SK-N-SH (cell line): Measurements from ENCODE around the gene PCBP3. TPM values are rescaled to one million over a fixed set of nuclear protein-coding genes. Genes with fewer than 3 reads are reported as not detected.

Experiments
- CTCF ChIA-PET: fragments of 300-600, 350-600 bp; formaldehyde crosslinking; extraction: SDS; loops from one replicate; lab custom pipeline; 2021; lab: Yijun Ruan, JAX
- POLR2A ChIA-PET: fragments of 350-600 bp; sonication (Branson Sonifier 250); formaldehyde crosslinking; extraction: SDS; loops from one replicate; lab custom pipeline; 2020; ENCODE audit warnings: antibody characterized with exemption, inconsistent platforms; lab: Yijun Ruan, JAX
- DNase-seq: peaks from one replicate; pipeline ENCODE4 v3.0.0; 2012
- H2AFZ ChIP-seq: fragments of 200-600 bp; sonication (generic); 2 replicates; pipeline ENCODE4 v1.8.1; 2016; ENCODE audit warnings: antibody characterized with exemption, mild to moderate bottlenecking, low read depth
- H3F3A ChIP-seq: fragments of 200-600 bp; sonication (generic); replicated peaks from 2 replicates; pipeline ENCODE3; 2016; ENCODE audit warnings: antibody characterized with exemption, mild to moderate bottlenecking; ENCODE audit not compliant: insufficient read depth
- H3K27ac ChIP-seq, 2 experiments: fragments of 200-500 bp in 1 of 2; fragments of 200-600 bp in 1 of 2; sonication (Bioruptor generic) in 1 of 2; sonication (generic), shearing (Covaris generic) in 1 of 2; 2 replicates each; pipeline versions ENCODE4 v1.5.1 to v1.6.1; 2014 to 2016; ENCODE audit warnings: low read depth in 2 of 2, inconsistent platforms in 1 of 2, low read length in 1 of 2, mild to moderate bottlenecking in 1 of 2, mixed read lengths in 1 of 2
- H3K27me3 ChIP-seq: fragments of 200-600 bp; sonication (generic), shearing (Covaris generic); 2 replicates; pipeline ENCODE4 v1.6.1; 2016; ENCODE audit warnings: mixed run types; ENCODE audit not compliant: insufficient read depth
- H3K36me3 ChIP-seq, 2 experiments: fragments of 200-500 bp in 1 of 2; fragments of 200-600 bp in 1 of 2; sonication (Bioruptor generic) in 1 of 2; sonication (generic) in 1 of 2; replicated peaks in 1 of 2; 2 replicates each; pipeline versions ENCODE3 to v1.5.1; 2014 to 2016; ENCODE audit warnings: low read length in 1 of 2, mild to moderate bottlenecking in 1 of 2; ENCODE audit not compliant: insufficient read depth in 2 of 2, control insufficient read depth in 1 of 2
- H3K4me1 ChIP-seq, 2 experiments: fragments of 200-500 bp in 1 of 2; fragments of 200-600 bp in 1 of 2; sonication (Bioruptor generic) in 1 of 2; sonication (generic), shearing (Covaris generic) in 1 of 2; 2 replicates each; pipeline versions ENCODE4 v1.5.1 to v1.6.1; 2014 to 2016; ENCODE audit warnings: low read depth in 1 of 2, low read length in 1 of 2, mixed run types in 1 of 2; ENCODE audit not compliant: insufficient read depth in 2 of 2, control insufficient read depth in 1 of 2
- H3K4me2 ChIP-seq: fragments of 200-600 bp; sonication (generic), shearing (Covaris generic); 2 replicates; pipeline ENCODE4 v1.6.1; 2017; ENCODE audit warnings: mixed run types
- H3K4me3 ChIP-seq, 2 experiments: fragments of 200-500 bp in 1 of 2; fragments of 200-600 bp in 1 of 2; sonication (Bioruptor generic) in 1 of 2; sonication (generic), shearing (Covaris generic) in 1 of 2; 2 replicates each; pipeline versions ENCODE4 v1.5.1 to v1.8.1; 2014 to 2016; ENCODE audit warnings: low read depth in 2 of 2, inconsistent platforms in 1 of 2, low read length in 1 of 2, mild to moderate bottlenecking in 1 of 2, mixed read lengths in 1 of 2, moderate library complexity in 1 of 2
- H3K79me2 ChIP-seq: fragments of 200-600 bp; sonication (generic); 2 replicates; pipeline ENCODE4 v1.8.1; 2017; ENCODE audit warnings: mild to moderate bottlenecking; ENCODE audit not compliant: insufficient read depth
- H3K9ac ChIP-seq: fragments of 200-600 bp; sonication (generic); 2 replicates; pipeline ENCODE4 v1.6.1; 2017; ENCODE audit warnings: mixed run types
- H3K9me2 ChIP-seq: fragments of 200-600 bp; sonication (generic); 2 replicates; pipeline ENCODE4 v1.6.1; 2017; ENCODE audit warnings: mixed run types
- H3K9me3 ChIP-seq: fragments of 200-600 bp; sonication (generic); 2 replicates; pipeline ENCODE4 v1.6.1; 2017; ENCODE audit warnings: mixed run types, mild to moderate bottlenecking, moderate library complexity
- H4K20me1 ChIP-seq: fragments of 200-600 bp; sonication (generic); 2 replicates; pipeline ENCODE4 v1.6.1; 2017; ENCODE audit warnings: mild to moderate bottlenecking, mixed run types; ENCODE audit not compliant: insufficient read depth
- EP300 ChIP-seq, 2 experiments: IDR thresholded peaks; 2 replicates each; pipeline versions ENCODE4 v1.4.0 to v1.6.1; 2012; ENCODE audit warnings: borderline replicate concordance in 1 of 2, low read depth in 1 of 2, low read length in 1 of 2
- EZH2phosphoT487 ChIP-seq: fragments of 200-600 bp; sonication (generic); IDR thresholded peaks from 2 replicates; pipeline ENCODE4 v1.6.1; 2017; ENCODE audit warnings: low read depth, mixed run types, mild to moderate bottlenecking, antibody characterized with exemption, moderate library complexity, borderline replicate concordance
- GATA2 ChIP-seq: sonication (generic); formaldehyde crosslinking; IDR thresholded peaks from 2 replicates; pipeline ENCODE4 v1.5.0; 2020; ENCODE audit warnings: mild to moderate bottlenecking, missing genetic modification reagents
- MEF2A ChIP-seq: IDR thresholded peaks from 2 replicates; pipeline ENCODE4 v1.4.0; 2012; ENCODE audit warnings: low read depth, borderline replicate concordance
- MXI1 ChIP-seq: IDR thresholded peaks from 2 replicates; pipeline ENCODE4 v1.6.1; 2012; ENCODE audit warnings: mild to moderate bottlenecking, low read depth, low read length, improper control_type of control experiment
- RCOR1 ChIP-seq: fragments of 150-350 bp; IDR thresholded peaks from 2 replicates; pipeline ENCODE4 v1.6.1; 2017; ENCODE audit warnings: antibody characterized with exemption, low read length
- RXRA ChIP-seq: IDR thresholded peaks from 2 replicates; pipeline ENCODE4 v1.4.0; 2012; ENCODE audit warnings: low read depth, mild to moderate bottlenecking, borderline replicate concordance
- SMC3 ChIP-seq: IDR thresholded peaks from 2 replicates; pipeline ENCODE4 v1.6.1; 2012; ENCODE audit warnings: low read depth, low read length, improper control_type of control experiment
- TAF1 ChIP-seq: IDR thresholded peaks from 2 replicates; pipeline ENCODE4 v1.6.1; 2012; ENCODE audit warnings: low read depth, mild to moderate bottlenecking, low read length, moderate library complexity, borderline replicate concordance
- TCF12 ChIP-seq: IDR thresholded peaks from 2 replicates; pipeline ENCODE4 v1.4.0; 2012
- USF2 ChIP-seq: fragments of 150-350 bp; IDR thresholded peaks from 2 replicates; pipeline ENCODE4 v1.6.1; 2017; ENCODE audit warnings: antibody characterized with exemption, low read length, low read depth, borderline replicate concordance
- WGBS: methylation state at CpG from one replicate; pipeline ENCODE4 v1.1.6; 2017; ENCODE audit warnings: low lambda C conversion rate; 5-methylcytosine and 5-hydroxymethylcytosine counted together
- polyA plus RNA-seq, 3 experiments: library from polyadenylated mRNA; depleted of rRNA; stranded (reverse); fragments of >200 nt; gene quantifications; 2 replicates each; pipeline ENCODE4 v1.2.3, GENCODE V29; 2012
- TF ChIP-seq, protein P1 (sequence below): fragments of 200-600 bp; sonication (generic); IDR thresholded peaks from 2 replicates; pipeline ENCODE4 v1.6.1; 2017; ENCODE audit warnings: antibody characterized with exemption, mild to moderate bottlenecking, moderate library complexity
- TF ChIP-seq, protein P2 (sequence below): IDR thresholded peaks from 2 replicates; pipeline ENCODE4 v1.4.0; 2012; ENCODE audit warnings: low read depth
- TF ChIP-seq, protein P3 (sequence below): IDR thresholded peaks from 2 replicates; pipeline ENCODE4 v1.6.1; 2012; ENCODE audit warnings: mild to moderate bottlenecking, low read depth, low read length, moderate library complexity

The PCBP3 gene
- polyA plus RNA-seq, 1 of the 3 experiments (the other 2 are of a cell fraction), result 9.5 TPM

GRCh38 chr21:45779226-45779625 lies 135.7 kb downstream of the PCBP3 start (continued):
- TF ChIP-seq EP300 (IDR thresholded peaks at IDR 0.05; ENCODE audit: borderline replicate concordance in 1 of 2, low read depth in 1 of 2, low read length in 1 of 2), result no peak
- no peak for TF ChIP-seq TAF1
- TF ChIP-seq, protein P1, sequence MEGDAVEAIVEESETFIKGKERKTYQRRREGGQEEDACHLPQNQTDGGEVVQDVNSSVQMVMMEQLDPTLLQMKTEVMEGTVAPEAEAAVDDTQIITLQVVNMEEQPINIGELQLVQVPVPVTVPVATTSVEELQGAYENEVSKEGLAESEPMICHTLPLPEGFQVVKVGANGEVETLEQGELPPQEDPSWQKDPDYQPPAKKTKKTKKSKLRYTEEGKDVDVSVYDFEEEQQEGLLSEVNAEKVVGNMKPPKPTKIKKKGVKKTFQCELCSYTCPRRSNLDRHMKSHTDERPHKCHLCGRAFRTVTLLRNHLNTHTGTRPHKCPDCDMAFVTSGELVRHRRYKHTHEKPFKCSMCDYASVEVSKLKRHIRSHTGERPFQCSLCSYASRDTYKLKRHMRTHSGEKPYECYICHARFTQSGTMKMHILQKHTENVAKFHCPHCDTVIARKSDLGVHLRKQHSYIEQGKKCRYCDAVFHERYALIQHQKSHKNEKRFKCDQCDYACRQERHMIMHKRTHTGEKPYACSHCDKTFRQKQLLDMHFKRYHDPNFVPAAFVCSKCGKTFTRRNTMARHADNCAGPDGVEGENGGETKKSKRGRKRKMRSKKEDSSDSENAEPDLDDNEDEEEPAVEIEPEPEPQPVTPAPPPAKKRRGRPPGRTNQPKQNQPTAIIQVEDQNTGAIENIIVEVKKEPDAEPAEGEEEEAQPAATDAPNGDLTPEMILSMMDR, result no peak
- no peak for TF ChIP-seq MXI1

DNA sequence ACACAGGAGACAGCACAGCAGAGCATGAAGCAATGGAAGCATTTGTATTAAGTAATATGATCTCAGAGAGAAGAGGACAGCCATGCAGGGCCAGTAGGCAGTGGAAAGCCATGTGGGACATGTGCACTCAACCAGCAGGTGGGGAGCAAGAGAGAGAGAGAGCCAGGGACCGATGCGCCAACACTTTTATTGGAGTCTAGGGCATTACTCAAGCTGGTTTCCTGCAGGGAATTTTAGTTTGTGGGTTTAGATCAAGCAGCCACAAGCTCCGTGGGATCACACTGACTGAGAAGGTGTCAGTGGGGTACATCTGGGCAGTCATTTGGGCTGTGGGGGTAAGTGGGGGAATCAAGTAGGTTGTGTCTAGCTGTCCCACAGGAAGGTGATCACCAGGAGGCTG lies 137.1 kb downstream of the PCBP3 start:
- no peaks in the 10 kb centered on the region for H3K79me2 ChIP-seq
- no peak overlapping the region for H3K27ac ChIP-seq
- no peaks in the 10 kb centered on the region for H3K27me3 ChIP-seq
- CTCF ChIA-PET, result no interaction called here
- no peak overlapping the region for H2AFZ ChIP-seq
- 100% methylated on average over 3 of the region's 3 CpGs for WGBS
- H3K36me3 ChIP-seq, result no peaks in the 10 kb centered on the region
- POLR2A ChIA-PET, result no interaction called here
- H4K20me1 ChIP-seq, result no peaks in the 10 kb centered on the region
- no peak for DNase-seq
- no peak for TF ChIP-seq GATA2 (CRISPR knock-in tag)
- TF ChIP-seq USF2, result no peak
- TF ChIP-seq SMC3, result no peak
- no peak for TF ChIP-seq TCF12
- no peak for TF ChIP-seq MEF2A
- TF ChIP-seq RCOR1, result no peak
- TF ChIP-seq, protein P2, sequence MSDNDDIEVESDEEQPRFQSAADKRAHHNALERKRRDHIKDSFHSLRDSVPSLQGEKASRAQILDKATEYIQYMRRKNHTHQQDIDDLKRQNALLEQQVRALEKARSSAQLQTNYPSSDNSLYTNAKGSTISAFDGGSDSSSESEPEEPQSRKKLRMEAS, result no peak
- no peak for TF ChIP-seq EZH2phosphoT487
- no peak for TF ChIP-seq MXI1
- TF ChIP-seq, protein P1, result no peak
- TF ChIP-seq, protein P3, sequence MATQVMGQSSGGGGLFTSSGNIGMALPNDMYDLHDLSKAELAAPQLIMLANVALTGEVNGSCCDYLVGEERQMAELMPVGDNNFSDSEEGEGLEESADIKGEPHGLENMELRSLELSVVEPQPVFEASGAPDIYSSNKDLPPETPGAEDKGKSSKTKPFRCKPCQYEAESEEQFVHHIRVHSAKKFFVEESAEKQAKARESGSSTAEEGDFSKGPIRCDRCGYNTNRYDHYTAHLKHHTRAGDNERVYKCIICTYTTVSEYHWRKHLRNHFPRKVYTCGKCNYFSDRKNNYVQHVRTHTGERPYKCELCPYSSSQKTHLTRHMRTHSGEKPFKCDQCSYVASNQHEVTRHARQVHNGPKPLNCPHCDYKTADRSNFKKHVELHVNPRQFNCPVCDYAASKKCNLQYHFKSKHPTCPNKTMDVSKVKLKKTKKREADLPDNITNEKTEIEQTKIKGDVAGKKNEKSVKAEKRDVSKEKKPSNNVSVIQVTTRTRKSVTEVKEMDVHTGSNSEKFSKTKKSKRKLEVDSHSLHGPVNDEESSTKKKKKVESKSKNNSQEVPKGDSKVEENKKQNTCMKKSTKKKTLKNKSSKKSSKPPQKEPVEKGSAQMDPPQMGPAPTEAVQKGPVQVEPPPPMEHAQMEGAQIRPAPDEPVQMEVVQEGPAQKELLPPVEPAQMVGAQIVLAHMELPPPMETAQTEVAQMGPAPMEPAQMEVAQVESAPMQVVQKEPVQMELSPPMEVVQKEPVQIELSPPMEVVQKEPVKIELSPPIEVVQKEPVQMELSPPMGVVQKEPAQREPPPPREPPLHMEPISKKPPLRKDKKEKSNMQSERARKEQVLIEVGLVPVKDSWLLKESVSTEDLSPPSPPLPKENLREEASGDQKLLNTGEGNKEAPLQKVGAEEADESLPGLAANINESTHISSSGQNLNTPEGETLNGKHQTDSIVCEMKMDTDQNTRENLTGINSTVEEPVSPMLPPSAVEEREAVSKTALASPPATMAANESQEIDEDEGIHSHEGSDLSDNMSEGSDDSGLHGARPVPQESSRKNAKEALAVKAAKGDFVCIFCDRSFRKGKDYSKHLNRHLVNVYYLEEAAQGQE, result no peak
- no peak for TF ChIP-seq TAF1
- TF ChIP-seq RXRA, result no peak
- TF ChIP-seq, all 33 proteins: peak for 0
- Histone ChIP-seq H3K4me1 (no peaks in the 10 kb centered on the region; a peak in 1 of 4 replicates), H3K9me3 (0 out of 2 replicates have a peak, but pooled peaks cover 4% of the 10 kb centered on the region), H3F3A (peaks cover 3% of the 10 kb centered on the region), H3K9me2 (no peaks in the 10 kb centered on the region), H3K9ac (no peak overlapping the region), H3K4me2 (no peak overlapping the region), H3K4me3 (no peak overlapping the region)
